HUES6 (cell line): Measurements from ENCODE around the gene PATJ.
"Not testable (repeated sequence)": the region's sequence is repeated elsewhere in the genome, so short reads cannot be mapped to it uniquely, and the experiment has no call there.

Experiments
- H3K27ac ChIP-seq: 2 replicates; pipeline ENCODE4 v1.7.0; 2013; ENCODE audit warnings: low read depth, mild to moderate bottlenecking, low read length, inconsistent platforms
- H3K27me3 ChIP-seq: 2 replicates; pipeline ENCODE4 v1.6.1; 2013; ENCODE audit warnings: low read length; ENCODE audit not compliant: control insufficient read depth, insufficient read depth
- H3K36me3 ChIP-seq: 2 replicates; pipeline ENCODE4 v1.6.1; 2013; ENCODE audit warnings: low read length; ENCODE audit not compliant: control insufficient read depth, insufficient read depth
- H3K4me1 ChIP-seq: 2 replicates; pipeline ENCODE4 v1.6.1; 2013; ENCODE audit warnings: low read length; ENCODE audit not compliant: control insufficient read depth, insufficient read depth
- H3K4me3 ChIP-seq: 2 replicates; pipeline ENCODE4 v1.5.1; 2013; ENCODE audit warnings: low read depth, low read length
- H3K9ac ChIP-seq: one replicate; pipeline ENCODE4 v1.6.1; 2013; ENCODE audit warnings: mild to moderate bottlenecking, low read length
- H3K9me3 ChIP-seq: 2 replicates; pipeline ENCODE4 v1.6.1; 2013; ENCODE audit warnings: low read depth, low read length; ENCODE audit not compliant: control insufficient read depth, insufficient read depth

The PATJ gene

GRCh38 chr1:61887931-61888564 is 145.8 kb downstream of the PATJ start:
- H3K27ac ChIP-seq = no peak overlapping the region
- H3K27me3 ChIP-seq = no peaks in the 10 kb centered on the region
- H3K9ac ChIP-seq = no peak overlapping the region
- H3K4me1 ChIP-seq = 0 out of 2 replicates have a peak, but pooled peaks cover 5% of the 10 kb centered on the region
- H3K36me3 ChIP-seq = peaks cover 16% of the 10 kb centered on the region
- no peak overlapping the region for H3K4me3 ChIP-seq
- H3K9me3 ChIP-seq = no peaks in the 10 kb centered on the region

GRCh38 chr1:61888808-61889207 is 146.5 kb downstream of the PATJ start:
- Histone ChIP-seq H3K4me3 (no peak overlapping the region), H3K4me1 (0 out of 2 replicates have a peak, but pooled peaks cover 5% of the 10 kb centered on the region), H3K36me3 (peaks cover 17% of the 10 kb centered on the region), H3K27ac (no peak overlapping the region), H3K9ac (no peak overlapping the region), H3K27me3 (no peaks in the 10 kb centered on the region), H3K9me3 (no peaks in the 10 kb centered on the region)

- H3K27ac ChIP-seq, H3K4me1 ChIP-seq, H3K9ac ChIP-seq, H3K9me3 ChIP-seq, H3K27me3 ChIP-seq, H3K4me3 ChIP-seq: not testable (repeated sequence)
- H3K36me3 ChIP-seq = peaks cover 13% of the 10 kb centered on the region; the same call in 1 of the 2 replicates
These were observed 148.2 kb downstream of the PATJ start for GRCh38 chr1:61890435-61890834.

- no peak overlapping the region for H3K9ac ChIP-seq
- no peak overlapping the region for H3K4me3 ChIP-seq
- 0 out of 2 replicates have a peak, but pooled peaks cover 5% of the 10 kb centered on the region for H3K4me1 ChIP-seq
- H3K36me3 ChIP-seq = peaks cover 5% of the 10 kb centered on the region; the same call in 1 of the 2 replicates
- no peak overlapping the region for H3K27ac ChIP-seq
- no peaks in the 10 kb centered on the region for H3K27me3 ChIP-seq
- H3K9me3 ChIP-seq = peaks cover 2% of the 10 kb centered on the region; the same call in 1 of the 2 replicates
These were observed 150.7 kb downstream of the PATJ start for GRCh38 chr1:61892977-61893376.

GRCh38 chr1:61894296-61894695 is 152.0 kb downstream of the PATJ start:
- not testable (repeated sequence) for H3K9ac ChIP-seq, H3K9me3 ChIP-seq, H3K27me3 ChIP-seq, H3K4me1 ChIP-seq, H3K4me3 ChIP-seq, H3K27ac ChIP-seq
- peaks cover 12% of the 10 kb centered on the region; the same call in 1 of the 2 replicates for H3K36me3 ChIP-seq

- Histone ChIP-seq H3K36me3 (peaks cover 12% of the 10 kb centered on the region; the same call in 1 of the 2 replicates), H3K27me3 (no peaks in the 10 kb centered on the region), H3K27ac (no peak overlapping the region), H3K9ac (no peak overlapping the region), H3K9me3 (peaks cover 2% of the 10 kb centered on the region; the same call in 1 of the 2 replicates), H3K4me1 (0 out of 2 replicates have a peak, but pooled peaks cover 5% of the 10 kb centered on the region), H3K4me3 (no peak overlapping the region)
These were observed 152.9 kb downstream of the PATJ start for GRCh38 chr1:61895175-61895574.

- H3K4me3 ChIP-seq = no peak overlapping the region
- no peak overlapping the region for H3K9ac ChIP-seq
These were observed 156.4 kb downstream of the PATJ start for GRCh38 chr1:61898658-61899057.

GRCh38 chr1:61904354-61904753 is 162.1 kb downstream of the PATJ start:
- no peak overlapping the region for H3K4me3 ChIP-seq
- peaks cover 16% of the 10 kb centered on the region; the same call in 1 of the 2 replicates for H3K36me3 ChIP-seq
- H3K27me3 ChIP-seq = no peaks in the 10 kb centered on the region

More at GRCh38 chr1:61898658-61899057, 156.4 kb downstream of the PATJ start:
- Histone ChIP-seq H3K27ac (no peak overlapping the region), H3K36me3 (peaks cover 16% of the 10 kb centered on the region; the same call in 1 of the 2 replicates), H3K4me1 (no peaks in the 10 kb centered on the region), H3K9me3 (peaks cover 2% of the 10 kb centered on the region; the same call in 1 of the 2 replicates), H3K27me3 (no peaks in the 10 kb centered on the region)

GRCh38 chr1:61907102-61907501 is 164.8 kb downstream of the PATJ start:
- Histone ChIP-seq H3K27ac (no peak overlapping the region), H3K9ac (no peak overlapping the region), H3K4me3 (no peak overlapping the region), H3K4me1 (peaks cover 9% of the 10 kb centered on the region; the same call in 1 of the 2 replicates), H3K36me3 (peaks cover 20% of the 10 kb centered on the region; the same call in 1 of the 2 replicates), H3K9me3 (no peaks in the 10 kb centered on the region), H3K27me3 (no peaks in the 10 kb centered on the region)

More at GRCh38 chr1:61904354-61904753, 162.1 kb downstream of the PATJ start:
- no peak overlapping the region for H3K27ac ChIP-seq
- peaks cover 9% of the 10 kb centered on the region; the same call in 1 of the 2 replicates for H3K4me1 ChIP-seq
- no peak overlapping the region for H3K9ac ChIP-seq
- H3K9me3 ChIP-seq = no peaks in the 10 kb centered on the region

GRCh38 chr1:61910035-61910434 is 167.8 kb downstream of the PATJ start:
- Histone ChIP-seq H3K9ac (no peak overlapping the region), H3K4me3 (no peak overlapping the region), H3K36me3 (peaks cover 13% of the 10 kb centered on the region; the same call in 1 of the 2 replicates), H3K9me3 (no peaks in the 10 kb centered on the region), H3K27me3 (no peaks in the 10 kb centered on the region), H3K4me1 (peaks cover 12% of the 10 kb centered on the region), H3K27ac (no peak overlapping the region)

- Histone ChIP-seq H3K4me1 (peaks cover 5% of the 10 kb centered on the region; the same call in 1 of the 2 replicates), H3K9ac (no peak overlapping the region), H3K9me3 (no peaks in the 10 kb centered on the region), H3K27ac (no peak overlapping the region), H3K4me3 (no peak overlapping the region), H3K36me3 (peaks cover 15% of the 10 kb centered on the region), H3K27me3 (no peaks in the 10 kb centered on the region)
These were observed 172.7 kb downstream of the PATJ start for GRCh38 chr1:61914823-61915482.
